HG02852 (cell line): ENCODE results near the gene ESD.
"Not testable (repeated sequence)": the region's sequence is repeated elsewhere in the genome, so short reads cannot be mapped to it uniquely, and the experiment has no call there.

Source experiments
- ATAC-seq: cut with Tn5 transposase; IDR thresholded peaks from one replicate; pipeline ENCODE4 v1.9.1; 2021; ENCODE audit warnings: mild to moderate bottlenecking, moderate library complexity; ENCODE audit not compliant: unreplicated experiment

The ESD gene

DNA sequence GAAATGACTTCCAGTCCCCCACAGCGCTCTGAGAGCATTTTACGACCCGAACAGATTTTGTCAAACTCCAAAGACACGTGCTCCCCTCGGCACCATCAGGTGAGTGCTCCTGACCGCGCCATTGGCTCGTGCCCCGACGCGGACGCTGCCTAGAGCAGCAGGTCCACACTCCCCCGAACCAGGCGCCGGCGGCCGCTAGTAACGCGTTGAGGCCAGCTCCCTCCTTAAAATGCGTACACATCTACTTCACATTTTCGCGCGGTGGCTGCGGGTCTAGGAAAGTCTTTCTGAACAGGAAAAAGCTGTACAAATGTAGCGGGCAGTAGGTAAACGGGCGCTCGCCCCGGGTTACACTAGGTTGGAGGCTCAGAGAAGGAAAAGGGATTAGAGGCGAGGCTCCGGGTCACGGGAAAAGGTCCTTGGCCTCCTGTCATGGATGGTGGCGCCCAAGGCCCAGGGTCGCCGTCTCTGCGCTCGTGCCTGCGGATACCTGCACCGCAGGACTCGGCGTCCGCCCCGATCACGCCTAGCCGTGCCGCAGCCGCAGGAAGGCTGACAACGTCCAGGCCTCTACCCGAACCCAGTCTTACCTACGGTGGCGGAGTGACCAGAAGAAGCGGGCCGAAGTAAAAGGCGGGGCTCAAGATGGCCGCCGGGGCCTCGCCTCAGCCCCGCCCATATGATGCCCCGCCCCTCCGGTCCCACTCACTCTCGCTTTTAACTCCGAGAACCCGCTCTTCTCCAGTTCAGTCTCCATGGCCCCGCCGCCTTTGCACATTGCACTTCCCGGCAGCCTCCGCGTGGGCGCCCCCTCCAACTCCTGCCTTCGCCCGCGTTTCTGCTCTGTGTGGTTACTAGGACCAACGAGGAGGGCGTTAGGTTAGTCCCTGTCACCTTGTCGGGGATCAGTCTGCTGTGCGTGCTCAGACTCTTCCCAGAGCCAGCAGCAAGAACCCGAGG lies at the start of gene ESD:
Gene ESD, minus strand, starts transcription at position 647 of the 960 bp plus-strand sequence. CDS start 5,748 bp downstream, outside the sequence.
- ATAC-seq = peak; percentile 92

- no peak for ATAC-seq
Measured at GRCh38 chr13:46846726-46847125, 49.8 kb upstream of the ESD start.

DNA sequence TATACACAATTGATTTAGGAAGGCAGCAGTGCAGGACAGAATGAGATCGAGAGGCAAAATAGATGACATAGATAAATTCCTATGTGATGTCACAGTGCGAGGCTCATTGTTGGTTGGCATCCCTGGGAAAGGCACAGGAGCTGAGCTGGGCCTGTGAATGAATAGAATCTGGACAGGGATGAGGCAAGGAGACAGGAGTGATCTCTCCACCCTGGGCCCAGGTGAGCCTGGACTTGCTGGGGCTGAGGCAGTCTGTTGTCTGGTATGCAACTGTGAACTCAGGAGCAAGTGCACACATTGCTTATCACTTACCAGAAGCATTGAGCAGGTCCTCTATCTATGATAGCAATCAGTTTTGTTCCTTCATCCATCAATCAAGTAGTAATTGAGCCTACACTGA lies 48.2 kb upstream of the ESD start:
- no peak for ATAC-seq

DNA sequence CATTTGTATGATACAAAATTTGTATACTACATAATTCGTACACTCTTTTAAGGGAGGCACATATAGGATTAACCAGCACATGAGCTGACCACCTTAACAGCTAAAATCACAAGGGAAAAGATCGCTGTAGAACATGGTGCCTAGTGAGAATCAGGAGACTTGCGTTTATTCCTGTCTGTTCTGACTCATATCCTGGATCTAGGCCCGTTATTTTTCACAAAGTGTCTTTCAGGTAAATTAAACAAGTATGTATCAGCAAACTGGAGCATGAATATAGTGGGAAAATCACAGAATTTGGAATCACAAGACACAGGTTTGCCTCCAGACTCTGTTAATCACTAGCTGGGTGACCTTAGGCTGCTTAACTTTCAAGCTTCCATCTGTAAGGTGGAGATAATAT lies 47.5 kb upstream of the ESD start:
- ATAC-seq = no peak

- no peak for ATAC-seq
Measured at GRCh38 chr13:46839399-46839798, 42.4 kb upstream of the ESD start.

GRCh38 chr13:46834657-46835056 lies 37.7 kb upstream of the ESD start:
- ATAC-seq = no peak

GRCh38 chr13:46831588-46832194 lies 34.7 kb upstream of the ESD start:
- ATAC-seq = no peak

DNA sequence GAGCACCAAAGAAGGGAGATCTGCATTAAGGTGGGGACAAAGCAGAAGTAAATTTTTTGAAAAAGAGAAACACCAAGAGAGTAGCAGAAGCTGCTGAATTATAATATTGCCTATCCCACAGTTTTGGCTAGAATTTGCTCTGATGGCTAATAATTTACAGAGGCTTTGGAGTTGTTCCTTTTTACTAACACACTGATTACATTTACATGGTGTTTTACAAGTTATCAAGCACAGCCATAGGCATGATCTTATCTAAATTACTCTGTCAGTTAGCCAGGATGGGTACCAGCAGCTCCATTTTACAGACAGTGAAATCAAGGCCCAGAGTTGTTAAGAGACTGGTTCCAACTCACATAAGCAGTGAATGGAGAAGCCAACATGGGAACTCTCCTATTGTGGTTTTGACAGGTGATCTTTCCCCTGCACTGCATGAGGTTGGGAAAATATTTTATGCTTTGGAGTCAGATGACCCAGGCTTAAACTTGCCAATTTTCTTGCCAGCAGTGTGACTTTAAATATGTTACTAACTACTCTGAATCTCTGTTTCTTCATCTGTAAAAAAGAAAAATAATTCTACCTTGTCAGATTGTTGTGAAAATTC lies 33.5 kb upstream of the ESD start:
- no peak for ATAC-seq

GRCh38 chr13:46822551-46822950 lies 25.6 kb upstream of the ESD start:
- ATAC-seq = no peak

DNA sequence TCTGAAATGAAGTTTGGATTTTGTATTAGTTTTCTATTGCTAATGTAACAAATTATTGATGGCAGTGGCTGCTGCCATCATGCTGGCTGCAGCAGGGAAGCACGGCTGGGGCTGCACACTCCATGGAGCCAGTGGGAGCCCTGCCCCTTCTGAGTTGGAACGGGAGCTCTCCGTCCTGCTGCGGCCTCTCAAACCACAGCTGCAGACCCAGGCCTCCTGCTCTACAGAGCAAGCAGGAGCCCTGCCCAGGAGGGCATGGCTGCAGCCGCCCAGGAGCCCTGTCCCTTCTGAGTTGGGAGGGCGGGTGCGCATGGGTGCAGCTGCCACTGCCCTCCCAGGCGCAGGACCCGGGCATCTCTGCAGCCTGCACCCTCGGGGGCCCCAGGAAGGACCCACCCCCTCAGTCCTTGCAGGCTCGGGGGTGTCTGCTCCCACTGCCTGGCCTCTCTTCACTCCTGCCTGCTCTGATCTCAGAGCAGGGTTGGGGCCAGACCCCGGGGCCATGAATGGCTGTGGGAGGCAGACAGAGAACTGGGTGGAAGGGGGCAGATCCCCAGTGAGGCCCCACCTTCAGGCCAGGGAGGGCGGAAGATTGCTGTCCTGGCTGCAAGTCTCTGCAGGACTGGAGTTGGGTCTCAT lies 21.0 kb upstream of the ESD start:
- no peak for ATAC-seq

GRCh38 chr13:46817095-46817494 lies 20.1 kb upstream of the ESD start:
- no peak for ATAC-seq

GRCh38 chr13:46816371-46816770 lies 19.4 kb upstream of the ESD start:
- ATAC-seq = no peak

DNA sequence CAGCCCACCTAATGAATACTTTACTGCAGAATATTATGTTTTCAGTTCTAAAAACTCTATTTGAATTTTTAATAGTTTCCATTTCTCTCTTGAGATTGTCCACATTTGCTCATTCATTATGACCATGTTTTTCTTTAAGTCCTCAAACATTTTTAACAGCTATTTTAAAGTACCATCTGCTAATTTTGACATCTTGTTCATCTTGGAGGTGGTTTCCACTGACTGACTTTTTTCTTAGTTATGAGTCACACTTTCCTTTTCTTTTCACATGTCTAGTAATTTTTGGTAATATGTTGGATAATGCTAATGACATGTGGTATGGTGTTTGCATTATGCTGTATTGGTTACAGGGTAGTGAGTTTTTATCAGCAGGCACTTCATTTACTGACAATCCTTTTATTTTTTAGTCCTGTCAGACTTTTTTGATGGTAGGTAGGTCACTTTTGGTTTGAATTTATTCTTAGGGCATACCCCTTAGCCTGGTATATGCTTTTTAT lies 15.4 kb upstream of the ESD start:
- ATAC-seq = no peak

DNA sequence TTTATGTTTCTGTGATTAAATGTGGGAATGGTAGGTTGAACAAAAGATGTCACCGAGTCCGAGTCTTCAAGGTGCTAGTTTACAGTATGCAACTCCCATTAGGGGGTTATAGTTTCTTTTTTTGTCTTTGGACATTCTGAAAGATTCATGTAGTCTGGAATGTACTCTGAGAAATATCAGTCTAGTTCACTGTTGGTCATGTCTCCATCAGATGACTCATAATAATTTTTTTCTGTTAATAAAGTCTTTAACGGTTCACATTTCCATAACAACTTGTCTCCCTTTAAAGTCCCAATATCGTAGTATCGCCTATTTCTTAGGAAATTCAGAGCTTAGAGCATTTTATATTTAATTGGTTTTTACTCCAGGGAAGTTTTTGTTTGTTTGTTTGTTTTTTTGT lies 13.5 kb upstream of the ESD start:
- no peak for ATAC-seq

DNA sequence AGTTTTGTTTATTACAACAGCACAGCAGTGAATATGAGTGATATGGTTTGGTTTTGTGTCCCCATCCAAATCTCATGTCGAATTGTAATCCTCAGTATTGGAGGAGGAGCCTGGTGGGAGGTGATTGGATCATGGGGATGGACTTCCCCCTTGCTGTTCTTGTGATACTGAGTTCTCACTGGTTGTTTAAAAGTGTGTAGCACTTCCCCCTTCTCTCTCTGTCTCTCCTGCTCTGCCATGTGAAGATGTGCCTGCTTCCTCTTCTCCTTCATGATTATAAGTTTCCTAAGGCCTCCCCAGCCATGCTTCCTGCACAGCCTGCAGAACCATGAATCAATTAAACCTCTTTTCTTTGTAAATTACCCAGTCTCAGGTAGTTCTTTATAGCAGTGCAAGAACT lies 8.0 kb upstream of the ESD start:
- ATAC-seq = not testable (repeated sequence)

DNA sequence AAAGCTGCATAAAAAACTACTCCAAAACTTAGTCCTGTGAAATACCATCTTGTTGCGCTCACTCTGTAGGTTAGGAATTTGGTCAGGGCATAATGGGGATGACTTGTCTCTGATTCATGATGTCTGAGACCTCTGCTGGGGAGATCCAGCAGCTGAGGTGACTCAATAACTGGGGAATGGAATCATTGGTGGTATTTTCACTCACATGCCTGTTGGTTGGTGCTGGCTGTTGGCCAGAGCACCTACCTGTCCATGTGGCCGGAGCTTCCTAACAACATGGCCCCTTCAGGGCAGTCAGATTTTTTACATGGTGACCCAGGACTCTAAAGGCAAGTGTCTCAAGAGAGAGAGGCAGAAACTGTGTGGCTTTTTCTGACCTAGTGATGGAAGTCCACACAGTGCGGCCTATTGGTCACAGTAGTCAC lies 7.4 kb upstream of the ESD start:
- no peak for ATAC-seq

GRCh38 chr13:46803586-46803985 lies 6.6 kb upstream of the ESD start:
- ATAC-seq = no peak

DNA sequence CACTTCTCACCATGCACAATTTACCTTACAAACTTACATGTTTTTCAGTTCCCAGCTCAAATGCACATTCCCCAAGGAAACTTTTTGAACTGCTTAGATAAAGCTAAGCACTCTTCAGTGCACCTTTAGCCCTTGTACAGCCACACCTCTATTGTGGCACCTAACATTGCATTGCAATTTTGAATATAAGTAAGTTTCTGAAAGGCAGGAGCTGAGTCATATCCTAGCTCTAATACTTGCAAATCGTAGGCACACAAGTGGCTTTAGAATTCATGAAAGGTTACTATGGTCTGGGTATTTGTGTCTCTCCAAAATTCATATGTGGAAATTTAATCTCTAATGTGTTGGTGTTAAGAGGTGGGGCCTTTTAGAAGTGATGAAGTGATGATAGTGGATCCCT lies 4.9 kb upstream of the ESD start:
- no peak for ATAC-seq

GRCh38 chr13:46799139-46799538 lies 2.2 kb upstream of the ESD start:
- no peak for ATAC-seq

GRCh38 chr13:46797501-46798237 lies 708 bp upstream of the ESD start:
- ATAC-seq = no peak

DNA sequence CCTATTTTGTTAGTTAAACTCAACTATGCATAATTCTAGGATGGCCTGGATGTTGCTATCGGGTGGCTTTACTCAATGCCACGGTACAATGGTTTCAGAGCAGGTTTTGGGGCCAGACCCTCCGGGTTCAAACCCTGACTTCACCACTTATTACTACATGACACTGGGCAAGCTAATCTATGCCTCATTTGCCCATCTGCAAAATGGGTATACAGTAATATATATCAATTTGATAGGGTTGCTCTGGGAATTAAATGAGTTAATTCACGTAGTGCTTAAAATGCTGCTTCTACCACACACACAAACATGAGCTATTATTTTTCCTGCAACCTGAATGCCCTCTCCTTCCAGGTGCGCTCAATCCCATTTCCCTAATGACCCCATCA lies 839 bp downstream of the ESD start:
- ATAC-seq = no peak
